ENCODE measurements around the gene TRAK1.

DNA sequence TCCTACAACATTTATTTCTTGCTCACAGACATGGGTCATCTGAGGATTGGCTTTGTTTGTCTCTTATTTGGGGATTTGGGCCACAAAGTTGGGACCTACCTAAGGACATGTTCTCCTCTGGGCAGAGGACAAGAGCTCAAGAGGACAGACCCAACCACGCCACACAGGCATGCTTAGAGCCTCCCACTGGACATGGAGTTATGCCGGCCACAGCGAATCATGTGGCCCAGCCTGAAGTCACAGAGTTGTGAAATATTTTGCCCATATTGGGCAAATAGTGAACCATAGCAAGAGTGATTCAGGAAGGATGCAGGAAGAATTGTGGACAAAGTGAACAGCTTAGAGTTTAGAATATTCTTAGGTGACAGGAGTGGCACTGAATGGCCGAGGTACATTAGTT, 9.9 kb downstream of the TRAK1 start:
- TF ChIP-seq, protein P1, sequence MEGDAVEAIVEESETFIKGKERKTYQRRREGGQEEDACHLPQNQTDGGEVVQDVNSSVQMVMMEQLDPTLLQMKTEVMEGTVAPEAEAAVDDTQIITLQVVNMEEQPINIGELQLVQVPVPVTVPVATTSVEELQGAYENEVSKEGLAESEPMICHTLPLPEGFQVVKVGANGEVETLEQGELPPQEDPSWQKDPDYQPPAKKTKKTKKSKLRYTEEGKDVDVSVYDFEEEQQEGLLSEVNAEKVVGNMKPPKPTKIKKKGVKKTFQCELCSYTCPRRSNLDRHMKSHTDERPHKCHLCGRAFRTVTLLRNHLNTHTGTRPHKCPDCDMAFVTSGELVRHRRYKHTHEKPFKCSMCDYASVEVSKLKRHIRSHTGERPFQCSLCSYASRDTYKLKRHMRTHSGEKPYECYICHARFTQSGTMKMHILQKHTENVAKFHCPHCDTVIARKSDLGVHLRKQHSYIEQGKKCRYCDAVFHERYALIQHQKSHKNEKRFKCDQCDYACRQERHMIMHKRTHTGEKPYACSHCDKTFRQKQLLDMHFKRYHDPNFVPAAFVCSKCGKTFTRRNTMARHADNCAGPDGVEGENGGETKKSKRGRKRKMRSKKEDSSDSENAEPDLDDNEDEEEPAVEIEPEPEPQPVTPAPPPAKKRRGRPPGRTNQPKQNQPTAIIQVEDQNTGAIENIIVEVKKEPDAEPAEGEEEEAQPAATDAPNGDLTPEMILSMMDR (IDR thresholded peaks at IDR 0.05; ENCODE audit: low read depth, low read length), result no peak
- TF ChIP-seq EZH2phosphoT487 (IDR thresholded peaks at IDR 0.05; ENCODE audit: low read depth), result no peak

Data from OCI-LY3 (cell line).